Suppressor macrophage (primary cell): ENCODE results near the gene RASGRP3.

ENCODE experiments used
- DNase-seq, 4 experiments: peaks; one replicate each; pipeline ENCODE4 v3.0.0-alpha.2; 2020 to 2022

Gene RASGRP3

GRCh38 chr2:33525666-33526065, 49.2 kb downstream of the RASGRP3 start:
- DNase-seq, result no peak

GRCh38 chr2:33526132-33526531, 49.7 kb downstream of the RASGRP3 start:
- peak in 2 of 4 experiments; percentile 22 to 47 for DNase-seq

GRCh38 chr2:33526921-33527320, 50.5 kb downstream of the RASGRP3 start:
- no peak for DNase-seq

- peak in 1 of 4 experiments; percentile 9 for DNase-seq
Observed at GRCh38 chr2:33528441-33528950, 52.0 kb downstream of the RASGRP3 start.

- DNase-seq, result peak; percentile 17 to 47 (median 34)
Observed at GRCh38 chr2:33529771-33530481, 53.5 kb downstream of the RASGRP3 start.

GRCh38 chr2:33530690-33531548, 54.5 kb downstream of the RASGRP3 start:
- no peak for DNase-seq

- DNase-seq, result no peak
Observed at GRCh38 chr2:33531549-33532059, 55.2 kb downstream of the RASGRP3 start.

GRCh38 chr2:33532146-33532545, 55.7 kb downstream of the RASGRP3 start:
- no peak for DNase-seq

GRCh38 chr2:33532966-33533365, 56.5 kb downstream of the RASGRP3 start:
- DNase-seq, result no peak

- DNase-seq, result no peak
Observed at GRCh38 chr2:33535421-33535820, 59.0 kb downstream of the RASGRP3 start.

- DNase-seq, result no peak
Observed at GRCh38 chr2:33541243-33541642, 64.8 kb downstream of the RASGRP3 start.

GRCh38 chr2:33550206-33550605, 73.8 kb downstream of the RASGRP3 start:
- DNase-seq, result no peak

GRCh38 chr2:33552758-33553461, 76.5 kb downstream of the RASGRP3 start:
- peak; percentile 82 to 93 (median 86) for DNase-seq

- peak in 2 of 4 experiments; percentile 26 to 43 for DNase-seq
Observed at GRCh38 chr2:33555681-33556080, 79.2 kb downstream of the RASGRP3 start.

- no peak for DNase-seq
Observed at GRCh38 chr2:33559328-33559727, 82.9 kb downstream of the RASGRP3 start.

GRCh38 chr2:33560017-33560416, 83.6 kb downstream of the RASGRP3 start:
- DNase-seq, result no peak

- DNase-seq, result no peak
Observed at GRCh38 chr2:33561872-33562271, 85.4 kb downstream of the RASGRP3 start.

- no peak for DNase-seq
Observed at GRCh38 chr2:33570681-33571080, 94.2 kb downstream of the RASGRP3 start.

GRCh38 chr2:33573657-33574056, 97.2 kb downstream of the RASGRP3 start:
- peak; percentile 9 to 37 (median 33) for DNase-seq

GRCh38 chr2:33577084-33577483, 100.6 kb downstream of the RASGRP3 start:
- DNase-seq, result no peak

GRCh38 chr2:33577668-33578067, 101.2 kb downstream of the RASGRP3 start:
- no peak for DNase-seq

- DNase-seq, result no peak
Observed at GRCh38 chr2:33579227-33579626, 102.8 kb downstream of the RASGRP3 start.

GRCh38 chr2:33581872-33582271, 105.4 kb downstream of the RASGRP3 start:
- peak; percentile 41 to 65 (median 58) for DNase-seq
